ENCODE measurements around the gene DCDC2B.
"Not testable (repeated sequence)": the region's sequence is repeated elsewhere in the genome, so short reads cannot be mapped to it uniquely, and the experiment has no call there.

DCDC2B gene

GRCh38 chr1:32228771-32229170 is 19.9 kb downstream of the DCDC2B start:
- DNase-seq = no peak

DNA sequence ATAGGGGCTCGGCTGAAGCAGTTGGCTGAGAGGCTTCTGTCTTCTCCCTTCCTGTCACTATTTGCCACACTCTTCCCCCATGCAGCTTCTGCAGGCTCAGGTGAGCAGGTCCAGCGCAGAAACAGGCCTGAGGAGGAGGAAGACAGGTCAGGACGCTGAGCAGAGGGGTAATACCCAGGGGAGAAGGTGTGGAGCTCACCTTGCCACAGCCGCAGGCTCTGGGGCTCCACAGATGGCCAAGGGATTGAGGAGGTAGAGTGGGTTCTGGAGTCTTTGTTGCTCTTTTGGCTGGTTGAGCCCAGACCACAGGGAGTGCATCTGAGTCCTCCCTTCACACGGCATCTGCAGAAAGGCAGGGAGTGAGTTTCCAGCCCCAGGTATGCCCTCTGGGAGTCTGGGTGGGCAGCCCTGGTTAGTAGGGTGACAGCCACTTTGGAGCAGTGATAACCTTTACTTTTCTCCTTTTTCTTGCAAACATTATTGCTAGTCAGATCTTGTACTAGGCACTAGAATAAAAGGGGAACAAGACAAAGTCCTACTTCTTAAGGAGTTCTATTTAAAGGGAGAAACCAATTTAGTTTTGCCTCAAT is 23.0 kb downstream of the DCDC2B start:
- no peak for DNase-seq

DNA sequence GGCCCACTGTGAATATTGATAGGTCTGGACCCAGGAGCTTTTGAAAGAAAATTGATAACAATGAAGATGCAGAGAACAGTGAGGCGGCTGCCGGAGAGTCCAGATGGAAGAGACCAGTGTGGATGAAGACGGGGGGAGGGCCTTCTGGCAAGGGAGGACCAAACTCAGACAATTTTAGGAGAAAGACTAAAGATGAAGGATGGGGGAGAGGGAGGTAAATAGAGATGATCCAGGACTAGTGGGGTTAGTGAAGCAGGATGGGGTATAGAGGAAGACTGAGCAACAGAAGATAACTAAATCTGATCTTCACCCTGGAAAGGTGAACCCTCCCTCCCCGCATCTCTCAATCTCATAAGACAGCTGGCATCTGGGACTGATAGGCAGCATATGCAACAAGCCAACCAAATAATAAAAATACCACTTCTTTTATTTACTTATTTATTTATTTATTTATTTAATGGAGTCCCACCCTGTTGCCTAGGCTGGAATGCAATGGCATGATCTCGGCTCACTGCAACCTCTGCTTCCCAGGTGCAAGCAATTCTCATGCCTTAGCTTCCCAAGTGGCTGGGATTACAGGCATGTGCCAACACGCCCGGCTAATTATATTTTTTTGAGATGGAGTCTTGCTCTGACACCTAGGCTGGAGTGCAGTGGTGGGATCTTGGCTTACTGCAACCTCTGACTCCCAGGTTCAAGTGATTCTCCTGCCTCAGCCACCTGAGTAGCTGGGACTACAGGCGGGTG is 23.8 kb downstream of the DCDC2B start:
- no peak for DNase-seq

DNA sequence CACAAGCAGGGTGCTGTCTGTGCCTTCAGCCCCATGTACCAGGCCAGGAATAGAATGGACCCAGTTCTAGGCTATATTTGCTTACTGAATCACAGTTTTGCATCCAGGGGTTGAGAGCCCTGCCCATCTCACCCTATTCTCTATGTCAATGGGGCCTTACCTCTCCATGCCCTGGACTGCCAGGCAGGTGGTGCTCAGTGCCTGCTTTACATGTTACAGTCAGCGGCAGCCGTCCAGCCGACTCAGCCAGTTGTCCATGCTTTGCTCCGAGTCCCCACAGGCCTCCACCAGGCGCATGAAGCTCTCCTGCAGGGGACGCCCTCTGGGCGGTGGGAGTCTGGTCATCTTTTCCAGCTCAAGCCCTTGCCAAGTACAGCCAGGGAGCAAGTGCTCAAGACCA is 25.9 kb downstream of the DCDC2B start:
- DNase-seq = no peak

- DNase-seq = no peak
Observed at GRCh38 chr1:32239337-32239736, 30.4 kb downstream of the DCDC2B start.

GRCh38 chr1:32239790-32240139 is 30.9 kb downstream of the DCDC2B start:
- DNase-seq = no peak

- DNase-seq = peak; percentile 38
Observed at GRCh38 chr1:32240140-32240951, 31.5 kb downstream of the DCDC2B start.

DNA sequence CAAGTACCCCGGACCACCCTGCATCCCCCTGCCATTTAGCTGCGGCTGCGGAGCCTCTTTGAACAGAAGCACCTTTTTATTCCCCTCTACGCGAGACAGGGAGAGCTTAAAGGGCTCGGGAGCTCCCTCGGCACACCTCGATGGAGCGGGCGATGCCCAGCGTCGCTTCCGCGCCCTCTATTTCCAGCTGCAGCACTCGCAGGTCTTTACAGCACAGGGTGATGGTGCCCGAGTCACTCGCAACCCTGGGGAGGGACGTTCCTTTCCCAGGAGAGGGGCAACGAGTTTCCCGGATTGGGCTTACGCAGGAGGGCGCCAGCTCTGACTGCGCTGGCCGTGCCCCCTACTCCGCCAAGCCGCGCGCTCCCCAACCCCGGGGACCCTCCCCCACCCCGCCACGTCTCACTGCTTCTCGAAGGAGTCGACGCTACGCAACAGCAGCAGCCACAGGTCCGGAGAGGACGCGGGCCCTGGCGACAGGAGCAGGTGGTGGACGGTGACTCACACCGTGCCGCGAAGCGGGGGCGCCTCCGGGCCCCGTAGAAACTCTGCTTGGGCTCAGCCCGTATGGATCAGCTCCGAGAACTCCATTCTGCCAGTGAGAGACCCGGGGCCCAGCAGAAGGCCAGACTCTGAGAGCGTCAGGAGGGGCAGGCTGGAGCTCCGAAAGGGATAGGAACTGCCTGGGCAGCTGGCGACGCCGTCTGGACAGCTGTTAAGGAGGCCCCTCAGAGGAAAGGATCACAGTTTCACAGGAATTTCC is 32.3 kb downstream of the DCDC2B start:
- DNase-seq = no peak

DNA sequence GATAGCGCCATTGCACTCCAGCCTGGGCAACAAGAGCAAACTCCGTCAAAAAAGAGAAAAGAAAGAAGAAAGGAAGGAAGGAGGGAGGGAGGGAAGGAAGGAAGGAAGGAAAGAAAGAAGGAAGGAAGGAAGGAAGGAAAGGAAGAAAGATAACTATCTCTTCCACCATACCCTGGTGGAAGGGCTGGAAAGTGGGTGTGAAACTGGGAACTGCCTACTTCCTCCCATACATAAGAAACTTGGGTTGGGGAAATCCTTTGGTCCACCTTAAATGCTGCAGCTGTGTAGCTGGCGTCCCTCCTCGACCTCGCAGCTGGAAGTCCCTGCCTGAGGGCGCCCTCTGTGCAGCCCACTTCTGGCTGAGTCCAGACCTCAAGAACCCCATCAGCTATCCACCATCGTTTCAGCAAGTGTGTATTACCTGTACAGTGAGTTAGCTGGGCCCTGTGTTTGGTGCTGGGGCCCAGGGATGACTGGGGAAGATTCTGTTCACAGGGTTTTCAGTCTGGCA is 33.5 kb downstream of the DCDC2B start:
- DNase-seq = no peak

DNA sequence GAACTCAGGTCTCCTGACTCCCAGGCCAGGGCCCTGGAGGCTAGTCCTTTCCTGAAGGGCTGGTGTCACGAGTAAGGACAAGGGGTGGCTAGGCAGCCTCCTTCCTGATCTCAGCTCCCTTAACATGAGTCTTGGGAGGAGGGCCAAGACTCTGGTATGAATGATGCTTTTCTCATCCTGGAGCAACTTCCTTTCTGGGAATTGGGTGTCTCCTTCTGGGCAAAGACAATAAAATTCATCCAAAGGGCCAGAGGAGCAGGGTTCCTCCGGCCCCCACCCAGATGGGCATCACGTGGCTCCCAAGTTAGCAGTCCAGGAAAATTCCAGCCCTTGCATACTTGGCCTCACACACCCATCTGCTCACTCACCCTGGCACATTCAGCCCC is 38.0 kb downstream of the DCDC2B start, which contains the start of gene FAM167B:
Gene FAM167B (plus strand): TSS at position 335 of the 386 bp plus-strand sequence. CDS start 200 bp downstream, outside the sequence.
- DNase-seq = no peak

DNA sequence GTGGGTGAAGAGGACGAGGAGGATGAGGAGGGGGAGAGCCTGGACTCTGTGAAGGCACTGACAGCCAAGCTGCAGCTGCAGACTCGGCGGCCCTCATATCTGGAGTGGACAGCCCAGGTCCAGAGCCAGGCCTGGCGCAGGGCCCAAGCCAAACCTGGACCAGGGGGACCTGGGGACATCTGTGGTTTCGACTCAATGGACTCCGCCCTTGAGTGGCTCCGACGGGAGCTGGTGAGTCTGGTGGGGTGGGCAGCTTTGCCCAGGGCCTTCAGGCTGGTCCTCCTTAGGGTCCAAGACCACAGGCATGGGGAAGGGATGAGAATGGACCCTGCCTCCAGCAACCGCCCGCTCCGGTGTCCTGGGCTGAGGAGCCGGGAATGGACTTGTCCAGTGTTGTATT is 38.6 kb downstream of the DCDC2B start:
- no peak for DNase-seq

DNA sequence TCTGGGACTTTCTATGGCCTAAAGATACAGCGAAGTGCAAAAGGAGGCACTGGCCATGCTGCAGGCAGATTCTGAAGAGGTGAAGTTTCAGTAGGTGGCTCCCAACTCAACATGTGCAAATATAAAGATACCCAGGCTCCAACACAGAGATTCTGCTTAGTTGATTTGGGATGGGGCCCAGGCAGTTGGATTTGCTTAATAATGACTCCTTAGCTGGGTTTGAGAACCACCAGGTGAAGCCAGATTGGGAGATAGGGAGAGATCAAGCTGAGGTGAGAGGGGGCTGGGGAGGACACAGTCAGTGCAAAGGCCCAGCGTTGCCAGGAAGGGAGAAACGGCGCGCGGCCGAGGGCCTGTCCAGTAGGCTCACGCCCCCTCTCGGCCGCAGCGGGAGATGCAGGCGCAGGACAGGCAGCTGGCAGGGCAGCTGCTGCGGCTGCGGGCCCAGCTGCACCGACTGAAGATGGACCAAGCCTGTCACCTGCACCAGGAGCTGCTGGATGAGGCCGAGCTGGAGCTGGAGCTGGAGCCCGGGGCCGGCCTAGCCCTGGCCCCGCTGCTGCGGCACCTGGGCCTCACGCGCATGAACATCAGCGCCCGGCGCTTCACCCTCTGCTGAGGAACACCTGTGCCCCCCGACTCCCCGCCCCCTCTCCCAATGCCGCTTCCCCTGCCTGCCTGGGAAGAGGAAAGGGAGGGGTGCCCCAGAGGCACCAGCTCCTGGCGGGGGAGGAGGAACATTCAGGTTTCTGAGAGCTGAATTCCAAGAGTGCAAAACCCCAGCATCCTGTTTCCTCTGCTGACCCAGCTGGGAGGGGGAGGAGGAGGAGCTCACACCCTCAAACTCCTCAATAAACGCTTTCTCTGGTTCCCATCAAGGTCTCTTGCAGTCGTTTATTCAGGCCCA is 39.3 kb downstream of the DCDC2B start:
- DNase-seq = peak; percentile 90

DNA sequence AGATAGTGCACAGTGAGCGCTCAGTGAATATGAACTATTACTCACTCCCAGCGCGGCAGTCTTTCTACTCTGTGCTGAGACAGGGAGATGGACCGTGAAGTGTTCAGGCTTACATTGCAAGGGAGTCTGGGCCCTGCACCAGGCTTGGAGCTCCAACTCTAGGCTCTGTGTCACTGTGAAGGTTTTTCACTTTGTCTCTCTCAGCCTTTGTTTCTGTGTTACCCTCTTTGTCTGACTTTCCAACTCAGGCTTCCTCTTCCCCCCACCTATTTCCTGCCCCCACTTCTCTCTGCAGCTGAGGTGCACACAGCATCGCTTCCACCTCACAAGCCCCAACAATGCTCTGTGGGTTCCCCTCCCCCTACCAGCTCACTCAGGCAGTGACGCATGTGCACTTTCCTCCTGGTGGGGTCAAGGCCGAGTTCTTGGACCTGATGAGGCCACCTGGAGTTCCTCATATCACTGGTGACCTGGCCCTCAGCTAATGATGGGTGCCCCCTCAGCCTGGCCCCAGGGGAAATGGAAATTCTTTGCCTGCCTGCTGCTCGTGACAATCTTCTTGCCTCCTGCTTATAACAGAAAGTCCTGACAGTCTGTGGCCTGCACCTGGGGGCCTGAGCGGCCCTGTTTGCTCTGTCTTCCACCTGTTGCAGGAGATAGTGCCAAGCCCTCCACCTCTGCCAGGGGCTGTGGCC is 41.1 kb downstream of the DCDC2B start:
- DNase-seq = peak; percentile 93

DNA sequence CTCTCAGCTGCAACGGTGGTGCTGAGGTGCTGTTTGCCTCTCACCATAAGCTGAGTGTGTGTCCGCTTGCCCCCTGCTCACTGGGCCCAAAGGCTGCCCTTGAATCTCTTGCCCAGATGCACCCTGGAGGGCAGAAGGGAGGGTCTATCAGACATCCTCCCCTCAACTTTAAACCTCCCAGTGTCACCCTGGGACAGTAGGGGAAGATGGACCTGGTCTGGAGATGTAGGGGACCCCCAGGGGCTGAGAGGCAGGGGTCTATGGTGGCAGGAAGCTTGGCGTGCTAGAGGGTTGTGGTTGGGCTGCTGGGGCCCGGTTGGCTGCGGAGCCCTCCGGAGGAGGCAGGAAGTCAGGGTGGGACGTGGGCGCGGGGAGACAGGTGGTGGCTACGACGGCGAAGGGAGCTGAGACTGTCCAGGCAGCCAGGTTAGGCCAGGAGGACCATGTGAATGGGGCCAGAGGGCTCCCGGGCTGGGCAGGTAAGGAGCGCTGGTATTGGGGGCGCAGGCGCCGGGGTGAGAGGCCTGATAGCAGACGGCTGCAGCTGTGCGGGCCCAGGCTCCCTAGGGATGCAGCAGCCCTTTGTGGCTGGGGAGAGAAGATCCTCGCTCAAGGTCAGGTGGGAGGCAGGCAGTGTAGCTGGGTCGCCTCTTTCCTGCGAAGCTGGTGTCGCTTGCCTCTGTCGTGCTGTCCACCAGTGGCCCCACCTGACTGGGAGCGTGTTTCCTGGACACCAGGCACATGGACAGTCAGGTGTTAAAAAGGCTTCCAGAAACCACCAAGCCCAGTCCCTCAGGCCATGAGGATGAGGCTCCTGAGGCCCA is 42.2 kb downstream of the DCDC2B start, which contains the start of gene LCK:
Gene LCK (plus strand): TSS at position 373 of the 824 bp plus-strand sequence. CDS start 23,065 bp downstream, outside the sequence.
- peak; percentile 83 for DNase-seq

GRCh38 chr1:32255072-32256071 is 46.5 kb downstream of the DCDC2B start:
- peak; percentile 70 for DNase-seq

DNA sequence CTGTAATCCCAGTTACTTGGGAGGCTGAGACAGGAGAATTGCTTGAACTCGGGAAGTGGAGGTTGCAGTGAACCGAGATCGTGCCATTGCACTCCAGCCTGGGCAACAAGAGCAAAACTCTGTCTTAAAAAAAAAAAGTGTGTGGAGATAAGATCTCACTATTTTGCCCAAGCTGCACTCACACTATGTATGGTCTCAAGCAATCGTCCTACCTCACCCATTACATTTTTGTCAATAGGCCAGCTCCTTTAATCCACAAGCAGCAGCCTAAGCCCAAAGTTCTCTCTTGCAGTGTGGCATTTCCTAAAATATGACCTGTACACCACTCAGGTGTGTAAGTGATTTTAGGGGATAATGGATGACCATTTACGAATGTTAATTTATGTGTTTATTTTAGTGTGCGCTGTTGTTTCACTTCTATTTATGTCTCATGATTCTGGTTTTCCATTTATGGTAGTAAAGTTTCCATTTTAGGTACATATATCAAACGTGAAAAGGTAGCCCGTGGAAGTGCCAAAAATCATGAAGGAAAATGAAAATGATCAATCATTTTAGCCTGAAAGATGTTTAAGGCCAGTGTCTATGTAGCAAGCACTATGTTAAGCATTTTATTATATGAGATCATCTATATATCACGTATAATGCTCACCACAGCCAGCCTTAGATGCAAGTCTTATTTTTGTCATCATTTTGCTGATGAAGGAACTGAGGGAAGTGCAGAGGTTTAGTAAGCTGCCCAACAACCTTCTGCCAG is 47.8 kb downstream of the DCDC2B start:
- DNase-seq = no peak

DNA sequence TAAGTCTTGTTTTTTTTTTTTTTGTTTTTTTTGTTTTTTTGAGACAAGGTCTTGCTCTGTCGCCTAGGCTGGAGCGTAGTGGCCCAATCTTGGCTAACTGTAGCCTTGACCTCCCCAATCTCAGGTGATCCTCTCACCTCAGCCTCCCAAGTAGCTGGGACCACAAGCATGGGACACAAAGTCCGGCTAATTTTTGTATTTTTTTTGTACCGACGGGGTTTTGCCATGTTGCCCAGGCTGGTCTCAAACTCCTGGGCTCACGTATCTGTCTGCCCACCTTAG is 48.3 kb downstream of the DCDC2B start:
- DNase-seq = no peak

- DNase-seq = not testable (repeated sequence)
Observed at GRCh38 chr1:32263236-32263593, 54.3 kb downstream of the DCDC2B start.
